Epithelial cell of proximal tubule (primary cell): ENCODE data around the gene UPF3B. TPM values are rescaled to one million over a fixed set of nuclear protein-coding genes. Genes with fewer than 3 reads are reported as not detected.

Source experiments
- DNase-seq: peaks from one replicate; pipeline ENCODE4 v3.0.0-alpha.2; 2011; ENCODE audit warnings: low read depth
- H3K4me3 ChIP-seq: 2 replicates; pipeline ENCODE4 v1.5.1; 2011; ENCODE audit warnings: low read depth, mild to moderate bottlenecking, low read length
- CTCF ChIP-seq: conservative IDR thresholded peaks from 2 replicates; pipeline ENCODE4 v1.5.1; 2012; ENCODE audit warnings: low read depth, mild to moderate bottlenecking, low read length
- total RNA-seq: library from RNA; depleted of rRNA; stranded (reverse); fragments of >200 nt; gene quantifications from 2 replicates; pipeline ENCODE4 v1.2.3, GENCODE V29; 2015

Gene UPF3B
- total RNA-seq, 1 donor from 2014 or later, result 4.8 TPM

GRCh38 chrX:119885554-119886428 lies 33.0 kb upstream of the UPF3B start:
- TF ChIP-seq CTCF, result no peak
- DNase-seq, result no peak
- H3K4me3 ChIP-seq, result no peak overlapping the region

DNA sequence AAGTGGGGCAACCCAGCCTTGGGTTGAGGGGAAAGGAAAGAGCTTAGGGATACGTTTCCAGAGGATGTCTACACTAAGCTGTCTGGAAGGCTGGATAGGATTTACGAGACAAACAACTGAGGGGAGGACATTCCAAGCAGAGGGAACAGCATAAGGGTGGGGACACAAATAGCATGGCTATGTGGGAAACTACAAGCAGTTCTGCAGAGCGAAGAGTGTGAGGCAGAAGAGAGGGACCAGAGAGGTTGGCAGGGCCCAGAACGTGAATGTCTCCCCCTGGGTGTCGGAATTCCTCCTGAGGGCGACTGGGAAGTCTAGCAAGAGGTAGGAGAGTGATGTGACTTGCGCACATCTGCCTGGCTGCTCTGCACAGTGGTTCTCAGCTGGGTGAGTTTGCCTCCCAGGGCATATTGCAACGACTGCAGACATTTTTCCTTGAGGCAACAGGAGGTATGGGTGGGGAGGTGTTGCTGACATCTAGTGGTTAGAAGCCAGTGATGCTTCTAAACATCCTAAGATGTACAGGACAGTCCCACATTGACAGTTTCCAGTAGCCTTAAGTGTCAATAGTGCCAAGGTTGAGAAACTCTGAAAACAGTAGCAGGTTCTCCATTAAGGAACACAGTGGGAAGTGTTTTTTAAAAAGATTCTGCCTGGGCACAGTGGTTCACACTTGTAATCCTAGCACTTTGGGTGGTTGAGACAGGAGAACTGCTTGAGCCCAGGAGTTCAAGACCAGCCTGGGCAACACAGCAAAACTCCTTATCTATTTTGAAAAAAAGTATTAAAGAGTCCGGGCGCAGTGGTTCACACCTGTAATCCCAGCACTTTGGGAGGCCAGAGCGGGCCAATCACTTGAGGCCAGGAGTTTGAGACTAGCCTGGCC lies 28.0 kb upstream of the UPF3B start:
- peak; percentile 67 for TF ChIP-seq CTCF
- no peak for DNase-seq
- no peak overlapping the region for H3K4me3 ChIP-seq

- H3K4me3 ChIP-seq, result no peak overlapping the region
- no peak for DNase-seq
- TF ChIP-seq CTCF, result no peak
Observed at GRCh38 chrX:119880076-119880475, 27.3 kb upstream of the UPF3B start.

GRCh38 chrX:119878740-119879139 lies 26.0 kb upstream of the UPF3B start:
- H3K4me3 ChIP-seq, result no peak overlapping the region
- no peak for DNase-seq
- no peak for TF ChIP-seq CTCF

GRCh38 chrX:119871599-119872395 lies 19.0 kb upstream of the UPF3B start, which contains the start of the genes NDUFA1 and RNF113A:
TSS of gene NDUFA1 (plus strand) at chrX:119871832. CDS start at chrX:119871912, 80 bp downstream.
TSS of gene RNF113A (minus strand) at chrX:119871733. CDS start at chrX:119871613, 120 bp downstream.
- no peak for DNase-seq
- no peak for TF ChIP-seq CTCF
- H3K4me3 ChIP-seq, result peak within 1 kb of the TSS; percentile 81

DNA sequence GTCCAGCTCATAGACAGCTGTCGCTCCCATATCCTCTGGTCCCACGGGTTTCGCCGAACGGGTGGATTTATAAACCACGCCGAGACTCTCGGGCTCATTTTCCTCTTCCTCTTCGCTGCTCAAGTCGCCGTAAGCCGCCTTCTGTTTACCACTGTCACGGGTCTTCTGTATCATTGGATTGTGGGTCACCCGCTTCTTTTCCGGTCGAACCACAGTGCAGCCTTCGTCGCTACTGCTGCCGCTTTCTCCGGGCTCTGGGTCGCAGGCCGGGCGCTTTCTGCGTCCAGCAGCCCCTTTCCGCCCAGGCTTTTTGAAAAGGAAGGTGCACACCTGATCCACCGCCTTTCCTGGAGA lies 18.5 kb upstream of the UPF3B start:
- TF ChIP-seq CTCF, result no peak
- H3K4me3 ChIP-seq, result peak overlapping the region; percentile 81
- DNase-seq, result no peak
